Activated T-cell treated with anti-CD3 and anti-CD28 coated beads, Interleukin-2, amount 50 U/mL, for 4 hours (primary cell): Measurements from ENCODE around the gene TRUB2. TPM values are rescaled to one million over a fixed set of nuclear protein-coding genes. Genes with fewer than 3 reads are reported as not detected.

Source experiments
- ATAC-seq, 2 donors: fragments of 200-7000 bp; cut with Tn5 transposase; one replicate each; pipeline ENCODE4 v1.10.0; 2021
- DNase-seq: peaks from one replicate; pipeline ENCODE4 v3.0.0-alpha.2; 2020
- H3K27me3 Mint-ChIP-seq: one replicate; pipeline ENCODE4 v1.8.0; 2021; ENCODE audit warnings: low read depth, mixed read lengths
- H3K36me3 Mint-ChIP-seq: one replicate; pipeline ENCODE4 v1.8.0; 2022; ENCODE audit warnings: mixed read lengths; ENCODE audit not compliant: insufficient read depth
- H3K4me1 Mint-ChIP-seq: one replicate; pipeline ENCODE4 v1.8.0; 2021; ENCODE audit warnings: low read depth, mixed read lengths
- H3K4me3 Mint-ChIP-seq: one replicate; pipeline ENCODE4 v1.8.0; 2021; ENCODE audit warnings: mild to moderate bottlenecking, moderate library complexity, mixed read lengths
- H3K9me3 Mint-ChIP-seq: one replicate; pipeline ENCODE4 v1.8.0; 2021; ENCODE audit warnings: mixed read lengths
- total RNA-seq, 3 donors: library from RNA; stranded (reverse); gene quantifications; one replicate each; pipeline ENCODE4 v1.2.1, GENCODE V29; 2021

The TRUB2 gene
- total RNA-seq, 3 donors from 2014 or later: 64.6 to 71.7 (median 69.7) TPM

- no peak for ATAC-seq
- no peak for DNase-seq
- no peaks in the 10 kb centered on the region for H3K27me3 Mint-ChIP-seq
- H3K4me3 Mint-ChIP-seq: peak overlapping the region; percentile 94
- H3K36me3 Mint-ChIP-seq: peaks cover 12% of the 10 kb centered on the region
- no peaks in the 10 kb centered on the region for H3K9me3 Mint-ChIP-seq
- peaks cover 28% of the 10 kb centered on the region for H3K4me1 Mint-ChIP-seq
Measured at GRCh38 chr9:128276574-128277270, 45.5 kb downstream of the TRUB2 start.

GRCh38 chr9:128276008-128276573 lies 46.2 kb downstream of the TRUB2 start, which contains the start of gene SWI5:
Gene SWI5, plus strand, starts transcription at chr9:128276276.
- Mint-ChIP-seq H3K4me1 (peaks cover 28% of the 10 kb centered on the region), H3K9me3 (no peaks in the 10 kb centered on the region), H3K4me3 (peak within 1 kb of the TSS; percentile 94), H3K27me3 (no peaks in the 10 kb centered on the region), H3K36me3 (peaks cover 12% of the 10 kb centered on the region)
- peak; percentile 99 for ATAC-seq
- peak; percentile 100 for DNase-seq

DNA sequence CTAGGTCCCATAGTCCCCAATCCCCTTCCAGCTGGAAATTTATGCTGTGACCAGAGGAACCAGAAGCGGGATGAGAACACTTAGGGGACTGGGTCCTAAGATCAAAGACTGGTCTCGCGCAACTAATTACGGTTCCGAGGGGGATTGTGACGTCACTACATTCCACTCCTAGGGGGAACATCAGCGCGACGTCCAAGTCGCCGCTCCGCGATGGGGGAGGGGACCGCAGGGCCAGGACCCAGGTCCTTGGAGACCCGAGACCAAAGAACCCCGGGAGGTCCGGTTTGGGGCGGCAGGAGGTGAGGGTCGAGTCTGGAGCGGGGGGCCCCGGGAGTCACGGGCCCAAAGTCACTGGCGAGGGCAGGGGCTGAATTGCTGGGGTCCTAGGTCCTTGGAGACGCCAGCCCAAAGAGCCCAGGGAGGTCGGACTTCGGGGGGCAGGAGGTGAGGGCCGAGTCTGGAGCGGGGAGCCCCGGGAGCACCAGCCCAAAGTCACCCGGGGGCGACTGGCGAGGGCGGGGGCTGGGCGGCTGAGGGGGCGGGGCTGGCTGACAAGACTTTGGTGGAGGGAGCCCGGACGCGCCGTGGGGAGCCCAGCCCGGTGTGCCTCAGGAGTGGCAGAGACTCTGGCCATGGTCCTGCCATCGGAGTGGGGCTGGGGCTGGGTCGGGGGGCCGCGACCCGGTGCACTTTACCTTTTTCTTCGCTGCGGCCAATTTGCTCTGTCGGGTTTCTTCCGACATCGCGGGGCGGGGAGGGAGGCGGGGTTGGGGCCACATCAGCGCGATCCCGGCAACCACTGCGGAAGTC lies 46.8 kb downstream of the TRUB2 start, which contains the start of gene GOLGA2:
Gene GOLGA2 (minus strand): TSS at position 810 of the 810 bp plus-strand sequence. CDS start 31 bp downstream, at position 779.
- DNase-seq (no peak), ATAC-seq (peak; percentile 68 to 70)
- peaks cover 12% of the 10 kb centered on the region for H3K36me3 Mint-ChIP-seq
- H3K4me1 Mint-ChIP-seq: peaks cover 28% of the 10 kb centered on the region
- H3K9me3 Mint-ChIP-seq: no peaks in the 10 kb centered on the region
- H3K4me3 Mint-ChIP-seq: peak within 1 kb of the TSS; percentile 94
- no peaks in the 10 kb centered on the region for H3K27me3 Mint-ChIP-seq

GRCh38 chr9:128274245-128274644 lies 48.0 kb downstream of the TRUB2 start:
- Mint-ChIP-seq H3K4me1 (peaks cover 25% of the 10 kb centered on the region), H3K36me3 (peaks cover 8% of the 10 kb centered on the region), H3K27me3 (no peaks in the 10 kb centered on the region), H3K9me3 (no peaks in the 10 kb centered on the region), H3K4me3 (peak overlapping the region; percentile 94)
- no peak for ATAC-seq
- DNase-seq: no peak

GRCh38 chr9:128271512-128271911 lies 50.7 kb downstream of the TRUB2 start:
- Mint-ChIP-seq H3K27me3 (no peaks in the 10 kb centered on the region), H3K36me3 (peaks cover 18% of the 10 kb centered on the region), H3K9me3 (no peaks in the 10 kb centered on the region), H3K4me3 (no peak overlapping the region), H3K4me1 (peaks cover 14% of the 10 kb centered on the region)
- ATAC-seq: no peak
- DNase-seq: no peak

DNA sequence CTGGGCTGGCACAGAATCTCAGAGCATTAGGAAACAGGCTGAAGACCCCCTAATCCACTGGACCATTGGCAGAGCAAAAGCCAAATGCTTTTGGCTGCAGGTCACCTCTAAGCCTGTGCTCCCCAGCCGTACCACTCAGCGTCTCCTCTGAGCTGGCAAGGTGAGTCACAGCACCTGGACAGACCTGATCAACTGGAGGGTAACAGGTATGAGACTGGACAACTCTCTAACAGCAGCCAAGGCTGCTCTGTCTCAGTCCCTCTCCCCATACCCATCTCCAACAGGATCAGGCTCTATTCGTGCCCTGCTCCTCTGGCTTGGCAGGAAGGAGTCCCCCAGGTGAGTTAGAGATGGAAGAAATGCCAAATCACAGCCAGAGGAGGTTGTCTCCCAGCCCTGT lies 51.1 kb downstream of the TRUB2 start:
- Mint-ChIP-seq H3K4me1 (peaks cover 11% of the 10 kb centered on the region), H3K9me3 (no peaks in the 10 kb centered on the region), H3K27me3 (no peaks in the 10 kb centered on the region), H3K36me3 (peaks cover 20% of the 10 kb centered on the region), H3K4me3 (no peak overlapping the region)
- no peak for ATAC-seq
- DNase-seq: no peak

- Mint-ChIP-seq H3K36me3 (peaks cover 32% of the 10 kb centered on the region), H3K27me3 (no peaks in the 10 kb centered on the region), H3K9me3 (no peaks in the 10 kb centered on the region), H3K4me1 (no peaks in the 10 kb centered on the region), H3K4me3 (no peak overlapping the region)
- ATAC-seq: no peak
- no peak for DNase-seq
Measured at GRCh38 chr9:128266868-128267590, 55.2 kb downstream of the TRUB2 start.

- H3K4me3 Mint-ChIP-seq: no peak overlapping the region
- ATAC-seq: no peak
- no peaks in the 10 kb centered on the region for H3K9me3 Mint-ChIP-seq
- DNase-seq: no peak
- peaks cover 38% of the 10 kb centered on the region for H3K36me3 Mint-ChIP-seq
- H3K4me1 Mint-ChIP-seq: no peaks in the 10 kb centered on the region
- no peaks in the 10 kb centered on the region for H3K27me3 Mint-ChIP-seq
Measured at GRCh38 chr9:128265348-128265847, 56.8 kb downstream of the TRUB2 start.

DNA sequence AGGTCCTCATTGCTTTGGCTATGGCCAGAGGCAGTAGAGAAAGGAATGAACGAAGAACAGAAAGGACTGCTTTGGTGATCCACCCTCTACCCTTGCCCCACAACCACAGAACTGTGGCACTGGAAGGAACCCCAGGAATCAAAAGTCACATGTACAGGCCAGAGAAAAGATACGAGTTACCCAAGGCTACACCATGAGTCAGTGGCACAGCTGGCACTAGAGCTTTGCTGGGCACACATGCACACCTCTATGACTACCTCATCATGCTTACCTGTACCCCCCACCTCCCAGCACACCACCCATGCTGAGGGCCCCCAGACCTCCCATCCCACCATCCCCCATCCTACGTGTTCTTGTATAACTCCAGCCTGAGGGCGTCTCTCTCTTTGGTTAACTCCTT lies 59.6 kb downstream of the TRUB2 start:
- Mint-ChIP-seq H3K36me3 (peaks cover 46% of the 10 kb centered on the region), H3K9me3 (no peaks in the 10 kb centered on the region), H3K27me3 (no peaks in the 10 kb centered on the region)

DNA sequence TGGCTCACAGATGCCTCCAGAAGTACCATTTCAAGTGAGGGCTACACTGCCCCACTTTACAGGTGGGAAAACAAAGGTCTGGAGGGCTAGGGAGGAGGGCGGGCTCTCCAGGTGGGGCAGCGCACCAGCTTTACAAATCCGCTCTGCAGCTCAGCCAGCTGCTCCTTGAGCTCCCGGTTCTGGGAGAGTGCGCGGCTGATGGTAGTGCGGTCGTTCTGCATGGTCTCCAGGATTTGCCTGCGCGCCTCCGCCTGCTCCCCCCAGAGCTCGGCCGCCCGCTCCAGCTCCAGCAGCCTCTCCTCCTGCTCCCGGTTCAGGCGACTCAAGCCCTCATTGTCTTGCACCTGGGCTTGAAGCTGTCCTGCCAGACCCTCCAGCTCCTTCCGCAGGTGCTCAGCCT lies 61.9 kb downstream of the TRUB2 start:
- Mint-ChIP-seq H3K4me1 (no peaks in the 10 kb centered on the region), H3K9me3 (no peaks in the 10 kb centered on the region), H3K27me3 (no peaks in the 10 kb centered on the region), H3K36me3 (peaks cover 37% of the 10 kb centered on the region), H3K4me3 (no peak overlapping the region)
- DNase-seq (no peak), ATAC-seq (no peak)

More for the DNA sequence above, 59.6 kb downstream of the TRUB2 start:
- DNase-seq (no peak), ATAC-seq (no peak)
- H3K4me1 Mint-ChIP-seq: no peaks in the 10 kb centered on the region
- no peak overlapping the region for H3K4me3 Mint-ChIP-seq

GRCh38 chr9:128259156-128259555 lies 63.1 kb downstream of the TRUB2 start:
- Mint-ChIP-seq H3K27me3 (no peaks in the 10 kb centered on the region), H3K36me3 (peaks cover 30% of the 10 kb centered on the region), H3K9me3 (no peaks in the 10 kb centered on the region), H3K4me3 (no peak overlapping the region), H3K4me1 (no peaks in the 10 kb centered on the region)
- no peak for ATAC-seq
- DNase-seq: no peak

- no peaks in the 10 kb centered on the region for H3K27me3 Mint-ChIP-seq
- ATAC-seq (no peak), DNase-seq (no peak)
- peaks cover 30% of the 10 kb centered on the region for H3K36me3 Mint-ChIP-seq
- H3K4me1 Mint-ChIP-seq: no peaks in the 10 kb centered on the region
- H3K4me3 Mint-ChIP-seq: no peak overlapping the region
- no peaks in the 10 kb centered on the region for H3K9me3 Mint-ChIP-seq
Measured at GRCh38 chr9:128258326-128258725, 63.9 kb downstream of the TRUB2 start.

- Mint-ChIP-seq H3K4me3 (no peak overlapping the region), H3K4me1 (no peaks in the 10 kb centered on the region), H3K36me3 (peaks cover 28% of the 10 kb centered on the region), H3K9me3 (no peaks in the 10 kb centered on the region), H3K27me3 (no peaks in the 10 kb centered on the region)
- no peak for DNase-seq
- no peak for ATAC-seq
Measured at GRCh38 chr9:128257907-128258306, 64.3 kb downstream of the TRUB2 start.
